ENCODE data around the gene S1PR5. TPM values are rescaled to one million over a fixed set of nuclear protein-coding genes. Genes with fewer than 3 reads are reported as not detected.

The S1PR5 gene
- total RNA-seq, 4 donors from 2014 or later = 0.84 TPM; not detected in 3

- TF ChIP-seq, protein P1, sequence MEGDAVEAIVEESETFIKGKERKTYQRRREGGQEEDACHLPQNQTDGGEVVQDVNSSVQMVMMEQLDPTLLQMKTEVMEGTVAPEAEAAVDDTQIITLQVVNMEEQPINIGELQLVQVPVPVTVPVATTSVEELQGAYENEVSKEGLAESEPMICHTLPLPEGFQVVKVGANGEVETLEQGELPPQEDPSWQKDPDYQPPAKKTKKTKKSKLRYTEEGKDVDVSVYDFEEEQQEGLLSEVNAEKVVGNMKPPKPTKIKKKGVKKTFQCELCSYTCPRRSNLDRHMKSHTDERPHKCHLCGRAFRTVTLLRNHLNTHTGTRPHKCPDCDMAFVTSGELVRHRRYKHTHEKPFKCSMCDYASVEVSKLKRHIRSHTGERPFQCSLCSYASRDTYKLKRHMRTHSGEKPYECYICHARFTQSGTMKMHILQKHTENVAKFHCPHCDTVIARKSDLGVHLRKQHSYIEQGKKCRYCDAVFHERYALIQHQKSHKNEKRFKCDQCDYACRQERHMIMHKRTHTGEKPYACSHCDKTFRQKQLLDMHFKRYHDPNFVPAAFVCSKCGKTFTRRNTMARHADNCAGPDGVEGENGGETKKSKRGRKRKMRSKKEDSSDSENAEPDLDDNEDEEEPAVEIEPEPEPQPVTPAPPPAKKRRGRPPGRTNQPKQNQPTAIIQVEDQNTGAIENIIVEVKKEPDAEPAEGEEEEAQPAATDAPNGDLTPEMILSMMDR (IDR thresholded peaks at IDR 0.05) = peak; percentile 66 to 80 (median 72)
- TF ChIP-seq EP300 (IDR thresholded peaks at IDR 0.05) (no peak), POLR2A (IDR thresholded peaks at IDR 0.05) (no peak)
- WGBS, 2 donors = 31 to 33% methylated on average over 17 of the region's 17 CpGs
These were observed 11.5 kb downstream of the S1PR5 start for GRCh38 chr19:10505583-10506229.

DNA sequence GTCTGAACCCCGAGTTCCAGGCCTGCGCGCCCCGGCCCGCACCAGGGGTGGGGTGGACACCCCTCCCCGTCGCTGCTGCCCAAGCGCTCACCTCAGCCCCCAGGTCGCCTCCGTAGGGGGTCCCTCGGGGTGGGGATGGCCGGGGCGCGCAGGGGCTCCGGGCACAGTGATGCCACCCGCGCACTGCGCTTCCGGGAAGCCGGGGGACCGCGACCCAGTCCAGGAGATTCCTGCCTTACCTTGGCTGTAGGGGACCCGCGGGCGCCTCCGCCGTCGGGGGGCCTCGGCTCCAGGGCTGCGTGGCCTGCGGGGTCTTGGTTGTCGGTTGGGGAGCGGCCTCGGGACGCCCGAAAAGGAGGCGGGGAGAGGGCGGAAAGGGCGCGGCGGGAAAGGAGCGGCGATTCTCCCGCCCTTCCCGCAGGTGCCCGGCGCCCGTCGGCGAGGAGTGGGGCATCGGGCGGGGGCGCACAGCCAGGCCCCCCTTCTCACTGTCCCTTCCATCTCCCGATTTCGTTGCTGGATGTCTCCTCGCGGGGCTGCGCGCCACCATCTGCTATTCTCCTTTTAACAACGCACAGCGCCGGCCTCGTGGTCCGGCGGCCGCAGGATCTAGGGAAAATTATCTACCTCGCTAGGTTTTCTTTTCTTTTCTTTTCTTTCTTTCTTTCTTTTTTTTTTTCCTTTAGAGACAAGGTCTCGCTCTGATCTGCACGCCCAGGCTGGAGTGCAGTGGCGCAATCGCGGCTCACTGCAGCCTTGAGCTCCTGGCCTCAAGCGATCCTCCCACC is 14.1 kb downstream of the S1PR5 start, which contains the start of gene KEAP1:
TSS of gene KEAP1 (minus strand) at position 355 of the 788 bp plus-strand sequence. CDS start 3,323 bp downstream, outside the sequence.
- H3K27ac ChIP-seq = peak within 1 kb of the TSS; percentile 95 to 100 (median 98)
- TF ChIP-seq, protein P1 (IDR thresholded peaks at IDR 0.05) = no peak
- TF ChIP-seq POLR2A (IDR thresholded peaks at IDR 0.05) (no peak), EP300 (IDR thresholded peaks at IDR 0.05) (no peak)
- peak within 1 kb of the TSS; percentile 82 to 100 (median 100) for H3K4me3 ChIP-seq
- H3K9me3 ChIP-seq = no peaks in the 10 kb centered on the region
- H3K4me1 ChIP-seq = peaks cover 0 to 47% (median 6%) of the 10 kb centered on the region in 4 donors
- peaks cover 0 to 21% (median 0%) of the 10 kb centered on the region in 3 donors for H3K36me3 ChIP-seq
- H3K27me3 ChIP-seq = no peaks in the 10 kb centered on the region
- WGBS, 2 donors = 8% methylated on average over 43 to 46 of the region's 73 CpGs
- no peak for DNase-seq (ENCODE audit: low spot score in 2 of 2)

More at GRCh38 chr19:10505583-10506229, 11.5 kb downstream of the S1PR5 start:
- no peak overlapping the region for H3K27ac ChIP-seq
- DNase-seq (ENCODE audit: low spot score in 2 of 2) = peak; percentile 64 to 81
- H3K36me3 ChIP-seq = no peaks in the 10 kb centered on the region
- peaks cover 0 to 24% of the 10 kb centered on the region in 2 donors for H3K27me3 ChIP-seq
- H3K4me1 ChIP-seq = peaks cover 0 to 28% (median 9%) of the 10 kb centered on the region in 4 donors
- H3K9me3 ChIP-seq = no peaks in the 10 kb centered on the region
- no peak overlapping the region for H3K4me3 ChIP-seq

DNA sequence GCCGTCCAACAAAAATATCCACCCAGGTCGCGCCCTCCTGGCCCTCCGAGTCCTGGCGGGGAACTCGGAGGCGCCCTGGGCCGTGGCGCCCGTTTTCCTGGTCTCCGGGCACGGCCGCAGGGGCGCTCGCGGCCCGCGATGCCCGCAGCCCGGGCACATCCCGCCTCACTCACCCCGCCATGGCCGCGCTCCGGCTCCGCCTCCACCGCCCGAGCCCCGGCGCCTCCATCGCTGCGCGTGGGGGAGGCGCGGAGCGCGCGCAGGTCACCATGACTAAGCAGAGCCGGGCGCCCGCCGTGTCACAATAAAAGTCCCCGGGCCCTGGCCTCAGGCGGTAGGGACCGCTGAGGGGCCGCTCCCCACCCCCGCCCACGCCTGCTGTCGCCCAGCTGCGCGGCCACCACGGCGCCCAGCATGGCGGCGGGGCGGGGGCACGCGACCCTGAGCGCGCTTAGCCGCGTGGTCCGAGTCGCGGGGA is 14.7 kb downstream of the S1PR5 start:
- Histone ChIP-seq H3K36me3 (peaks cover 0 to 27% (median 0%) of the 10 kb centered on the region in 3 donors), H3K4me1 (peaks cover 0 to 53% (median 6%) of the 10 kb centered on the region in 4 donors), H3K9me3 (no peaks in the 10 kb centered on the region), H3K27me3 (no peaks in the 10 kb centered on the region), H3K4me3 (peak overlapping the region; percentile 82 to 100 (median 100)), H3K27ac (peak overlapping the region; percentile 95 to 100 (median 98))
- peak; percentile 88 to 90 for DNase-seq (ENCODE audit: low spot score in 2 of 2)
- TF ChIP-seq, protein P1 (IDR thresholded peaks at IDR 0.05) = peak in 1 of 5 experiments; percentile 55
- TF ChIP-seq POLR2A (IDR thresholded peaks at IDR 0.05) (peak; percentile 22 to 65), EP300 (IDR thresholded peaks at IDR 0.05) (peak in 1 of 2 donors; percentile 80)
- WGBS, 2 donors = 0% methylated on average over 1 to 64 of the region's 65 CpGs

DNA sequence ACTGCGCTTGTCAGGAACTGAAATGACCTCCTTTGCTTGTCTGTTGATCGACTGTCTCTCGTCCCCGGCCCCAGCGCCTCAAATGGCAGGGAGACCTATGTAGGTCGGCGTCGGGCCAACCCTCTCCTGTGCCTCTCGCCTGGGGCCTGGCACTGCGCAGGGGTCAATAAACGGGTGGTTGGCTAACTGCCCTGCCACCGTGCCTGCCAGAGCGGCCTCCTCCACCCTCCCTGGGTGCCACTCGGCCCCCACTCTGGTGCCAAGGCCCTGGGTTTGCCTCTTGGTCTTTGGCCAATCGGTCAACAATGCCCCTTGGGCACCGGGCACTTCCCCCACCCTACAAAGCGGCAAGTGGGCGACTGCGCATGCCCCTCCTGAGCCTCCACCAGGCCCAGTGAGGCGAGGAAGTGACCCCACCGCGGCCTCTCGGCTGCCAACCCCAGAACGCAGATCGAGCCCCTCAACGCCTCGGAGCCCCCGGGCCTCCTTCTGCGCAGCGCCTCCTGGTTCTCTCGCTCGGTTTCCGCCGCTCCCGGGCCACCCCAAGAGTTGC is 15.2 kb downstream of the S1PR5 start:
- Histone ChIP-seq H3K27ac (peak overlapping the region; percentile 95 to 100 (median 98)), H3K9me3 (no peaks in the 10 kb centered on the region), H3K4me1 (peaks cover 0 to 58% (median 6%) of the 10 kb centered on the region in 4 donors), H3K27me3 (no peaks in the 10 kb centered on the region), H3K36me3 (peaks cover 0 to 32% (median 0%) of the 10 kb centered on the region in 3 donors), H3K4me3 (peak overlapping the region; percentile 82 to 100 (median 100))
- TF ChIP-seq EP300 (IDR thresholded peaks at IDR 0.05) = peak in 1 of 2 donors; percentile 40
- no peak for TF ChIP-seq POLR2A (IDR thresholded peaks at IDR 0.05)
- DNase-seq (ENCODE audit: low spot score in 2 of 2) = peak; percentile 53 to 55
- WGBS, 2 donors = 1 to 2% methylated on average over 30 to 35 of the region's 35 CpGs

DNA sequence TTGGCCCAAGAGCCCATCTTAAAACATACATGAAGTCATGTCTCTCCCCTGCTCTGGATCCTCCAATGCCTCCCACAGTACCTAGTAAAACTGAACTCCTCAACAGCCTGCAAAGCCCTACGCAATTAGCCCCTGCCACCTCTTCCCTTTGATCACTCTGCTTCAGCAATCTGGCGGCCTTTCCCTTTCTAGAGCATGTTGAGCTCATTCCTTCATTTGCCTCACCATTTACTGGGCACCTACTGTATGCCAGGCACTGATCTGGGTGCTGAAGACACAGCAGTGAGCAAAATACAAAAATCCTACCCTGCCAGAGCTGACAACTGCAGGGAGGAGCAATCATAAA is 17.0 kb downstream of the S1PR5 start:
- H3K27me3 ChIP-seq = no peaks in the 10 kb centered on the region
- DNase-seq (ENCODE audit: low spot score in 2 of 2) = no peak
- TF ChIP-seq POLR2A (IDR thresholded peaks at IDR 0.05) = no peak
- TF ChIP-seq EP300 (IDR thresholded peaks at IDR 0.05) = no peak
- TF ChIP-seq, protein P1 (IDR thresholded peaks at IDR 0.05) = no peak
- peaks cover 0 to 55% (median 6%) of the 10 kb centered on the region in 4 donors for H3K4me1 ChIP-seq
- H3K27ac ChIP-seq = peak overlapping the region in 1 of 4 donors; percentile 31
- H3K4me3 ChIP-seq = no peak overlapping the region
- no peaks in the 10 kb centered on the region for H3K9me3 ChIP-seq
- H3K36me3 ChIP-seq = peaks cover 0 to 51% (median 0%) of the 10 kb centered on the region in 3 donors
- WGBS, 2 donors = 95 to 97% methylated on average over 2 of the region's 2 CpGs
